GM12891 (cell line): ENCODE results near the gene SPATA45.

Experiments
- PAX5 ChIP-seq: IDR thresholded peaks from 2 replicates; pipeline ENCODE4 v1.6.1; 2011; ENCODE audit warnings: low read length, moderate library complexity, mild to moderate bottlenecking; ENCODE audit not compliant: insufficient read depth, severe bottlenecking
- POLR2A ChIP-seq: IDR thresholded peaks from 2 replicates; pipeline ENCODE4 v1.6.1; 2011; ENCODE audit warnings: low read depth, low read length, control low read depth
- POLR2AphosphoS5 ChIP-seq: IDR thresholded peaks from 2 replicates; pipeline ENCODE4 v1.6.1; 2011; ENCODE audit warnings: low read depth, low read length, control low read depth
- POU2F2 ChIP-seq: IDR thresholded peaks from 2 replicates; pipeline ENCODE4 v1.6.1; 2011; ENCODE audit warnings: low read depth, mild to moderate bottlenecking, control low read depth, low read length, moderate library complexity
- SPI1 ChIP-seq: IDR thresholded peaks from 2 replicates; pipeline ENCODE4 v1.6.1; 2011; ENCODE audit warnings: low read depth, low read length, control low read depth
- TAF1 ChIP-seq: IDR thresholded peaks from 2 replicates; pipeline ENCODE4 v1.6.1; 2011; ENCODE audit warnings: low read depth, low read length, control low read depth

- no peak for TF ChIP-seq POLR2A
- TF ChIP-seq TAF1, result no peak
- TF ChIP-seq POLR2AphosphoS5, result no peak
- TF ChIP-seq SPI1, result no peak
- no peak for TF ChIP-seq POU2F2
- TF ChIP-seq PAX5, result no peak
Observed at GRCh38 chr1:212862111-212862690, 14.8 kb upstream of the SPATA45 start.
